SJSA1 (cell line): ENCODE results near the gene WBP4. TPM values are rescaled to one million over a fixed set of nuclear protein-coding genes. Genes with fewer than 3 reads are reported as not detected.

Experiments used
- DNase-seq, 2 experiments: peaks; one replicate each; pipeline ENCODE4 v3.0.0-alpha.2; 2015 to 2020; ENCODE audit warnings: low spot score in 2 of 2, low read depth in 1 of 2
- H3K27ac ChIP-seq: fragments of 250-450 bp; sonication (Bioruptor Pico); 2 replicates; pipeline ENCODE4 v1.5.1; 2020; ENCODE audit warnings: mild to moderate bottlenecking, moderate library complexity
- H3K27me3 ChIP-seq: fragments of 250-450 bp; sonication (Bioruptor Pico); replicated peaks from 2 replicates; pipeline ENCODE4 v1.5.1; 2020; ENCODE audit warnings: mild to moderate bottlenecking, moderate library complexity
- H3K36me3 ChIP-seq: fragments of 250-450 bp; sonication (Bioruptor Pico); 2 replicates; pipeline ENCODE4 v1.5.1; 2020; ENCODE audit warnings: mild to moderate bottlenecking
- H3K4me1 ChIP-seq: fragments of 250-450 bp; sonication (Bioruptor Pico); replicated peaks from 2 replicates; pipeline ENCODE4 v1.6.1; 2021; ENCODE audit warnings: mild to moderate bottlenecking
- H3K4me3 ChIP-seq: fragments of 250-450 bp; sonication (Bioruptor Pico); 2 replicates; pipeline ENCODE4 v1.5.1; 2020; ENCODE audit warnings: mild to moderate bottlenecking
- H3K9me3 ChIP-seq: fragments of 250-450 bp; sonication (Bioruptor Pico); replicated peaks from 2 replicates; pipeline ENCODE4 v1.5.1; 2020; ENCODE audit warnings: mild to moderate bottlenecking
- total RNA-seq: library from RNA; depleted of rRNA; stranded (reverse); fragments of >200 nt; shearing (Covaris generic); gene quantifications from 2 replicates; pipeline ENCODE4 v1.2.3, GENCODE V29; 2014

The WBP4 gene
- total RNA-seq, 1 experiment from 2014 or later: 11.7 TPM

- no peak for DNase-seq
- H3K4me1 ChIP-seq: peaks cover 24% of the 10 kb centered on the region
These were observed 5.1 kb upstream of the WBP4 start for GRCh38 chr13:41056194-41056593.

GRCh38 chr13:41056826-41057711, 4.2 kb upstream of the WBP4 start:
- Histone ChIP-seq H3K27ac (no peak overlapping the region), H3K36me3 (peaks cover 8% of the 10 kb centered on the region; the same call in 1 of the 2 replicates), H3K4me3 (no peak overlapping the region), H3K27me3 (no peaks in the 10 kb centered on the region), H3K9me3 (no peaks in the 10 kb centered on the region), H3K4me1 (peaks cover 24% of the 10 kb centered on the region)
- DNase-seq: no peak

More at GRCh38 chr13:41056194-41056593, 5.1 kb upstream of the WBP4 start:
- Histone ChIP-seq H3K27me3 (no peaks in the 10 kb centered on the region), H3K9me3 (no peaks in the 10 kb centered on the region), H3K27ac (no peak overlapping the region), H3K36me3 (peaks cover 4% of the 10 kb centered on the region; the same call in 1 of the 2 replicates), H3K4me3 (no peak overlapping the region)

- Histone ChIP-seq H3K9me3 (no peaks in the 10 kb centered on the region), H3K27ac (no peak overlapping the region), H3K4me3 (peak overlapping the region; percentile 73; the same call in 1 of the 2 replicates), H3K27me3 (no peaks in the 10 kb centered on the region), H3K4me1 (peaks cover 27% of the 10 kb centered on the region), H3K36me3 (peaks cover 8% of the 10 kb centered on the region)
- no peak for DNase-seq
These were observed 2.8 kb upstream of the WBP4 start for GRCh38 chr13:41058295-41059070.

- Histone ChIP-seq H3K27ac (peak overlapping the region; percentile 80), H3K36me3 (peaks cover 8% of the 10 kb centered on the region), H3K9me3 (no peaks in the 10 kb centered on the region), H3K4me1 (peaks cover 24% of the 10 kb centered on the region), H3K27me3 (no peaks in the 10 kb centered on the region), H3K4me3 (peak overlapping the region; percentile 73)
- DNase-seq: no peak
These were observed 1.7 kb upstream of the WBP4 start for GRCh38 chr13:41059456-41060081.

GRCh38 chr13:41060082-41060723, 1.1 kb upstream of the WBP4 start:
- Histone ChIP-seq H3K27me3 (no peaks in the 10 kb centered on the region), H3K4me3 (peak overlapping the region; percentile 73), H3K9me3 (no peaks in the 10 kb centered on the region), H3K27ac (peak overlapping the region; percentile 80), H3K4me1 (peaks cover 29% of the 10 kb centered on the region), H3K36me3 (peaks cover 11% of the 10 kb centered on the region)
- DNase-seq: peak; percentile 94

- H3K9me3 ChIP-seq: no peaks in the 10 kb centered on the region
- H3K27ac ChIP-seq: peak overlapping the region; percentile 80
- H3K27me3 ChIP-seq: no peaks in the 10 kb centered on the region
- DNase-seq: peak; percentile 74 to 90
- H3K4me1 ChIP-seq: peaks cover 34% of the 10 kb centered on the region
- H3K36me3 ChIP-seq: peaks cover 16% of the 10 kb centered on the region
- H3K4me3 ChIP-seq: peak overlapping the region; percentile 73
These were observed 610 bp upstream of the WBP4 start for GRCh38 chr13:41060724-41061074.

- Histone ChIP-seq H3K27ac (peak overlapping the region; percentile 80), H3K36me3 (peaks cover 30% of the 10 kb centered on the region), H3K27me3 (no peaks in the 10 kb centered on the region), H3K4me1 (peaks cover 35% of the 10 kb centered on the region), H3K9me3 (no peaks in the 10 kb centered on the region), H3K4me3 (peak overlapping the region; percentile 73)
- peak in 1 of 2 experiments; percentile 40 for DNase-seq
These were observed 867 bp downstream of the WBP4 start for GRCh38 chr13:41061914-41062837.

- H3K36me3 ChIP-seq: peaks cover 48% of the 10 kb centered on the region
- H3K4me3 ChIP-seq: no peak overlapping the region
- peaks cover 28% of the 10 kb centered on the region for H3K4me1 ChIP-seq
- no peaks in the 10 kb centered on the region for H3K27me3 ChIP-seq
- peak overlapping the region; percentile 51; the same call in 1 of the 2 replicates for H3K27ac ChIP-seq
- H3K9me3 ChIP-seq: no peaks in the 10 kb centered on the region
- peak in 1 of 2 experiments; percentile 69 for DNase-seq
These were observed 3.2 kb downstream of the WBP4 start for GRCh38 chr13:41064493-41064892.

- H3K27ac ChIP-seq: peak overlapping the region; percentile 51
- no peaks in the 10 kb centered on the region for H3K27me3 ChIP-seq
- peaks cover 28% of the 10 kb centered on the region for H3K4me1 ChIP-seq
- no peak overlapping the region for H3K4me3 ChIP-seq
- H3K9me3 ChIP-seq: no peaks in the 10 kb centered on the region
- DNase-seq: peak in 1 of 2 experiments; percentile 36
- H3K36me3 ChIP-seq: peaks cover 50% of the 10 kb centered on the region
These were observed 3.8 kb downstream of the WBP4 start for GRCh38 chr13:41065078-41065477.

GRCh38 chr13:41074523-41074922, 13.2 kb downstream of the WBP4 start:
- Histone ChIP-seq H3K4me3 (no peak overlapping the region), H3K36me3 (peaks cover 60% of the 10 kb centered on the region), H3K27me3 (no peaks in the 10 kb centered on the region), H3K4me1 (no peaks in the 10 kb centered on the region), H3K9me3 (no peaks in the 10 kb centered on the region), H3K27ac (no peak overlapping the region)
- no peak for DNase-seq

GRCh38 chr13:41075034-41075433, 13.7 kb downstream of the WBP4 start:
- Histone ChIP-seq H3K36me3 (peaks cover 61% of the 10 kb centered on the region), H3K4me1 (no peaks in the 10 kb centered on the region), H3K4me3 (no peak overlapping the region), H3K9me3 (no peaks in the 10 kb centered on the region), H3K27me3 (no peaks in the 10 kb centered on the region), H3K27ac (no peak overlapping the region)
- DNase-seq: peak in 1 of 2 experiments; percentile 10

- Histone ChIP-seq H3K4me1 (no peaks in the 10 kb centered on the region), H3K27ac (no peak overlapping the region), H3K36me3 (peaks cover 56% of the 10 kb centered on the region), H3K4me3 (no peak overlapping the region), H3K9me3 (no peaks in the 10 kb centered on the region), H3K27me3 (no peaks in the 10 kb centered on the region)
- DNase-seq: no peak
These were observed 14.2 kb downstream of the WBP4 start for GRCh38 chr13:41075485-41075884.
